DMS53 treated with DMSO at 0.1 percent for 48 hours (cell line): ENCODE measurements around the gene ASZ1.

Source experiments
- DNase-seq: peaks from one replicate; lab custom pipeline; 2025; ENCODE audit not compliant: unreplicated experiment; lab: John Stamatoyannopoulos, UW

Gene ASZ1

GRCh38 chr7:117347962-117348672 lies 79.2 kb downstream of the ASZ1 start:
- no peak for DNase-seq

DNA sequence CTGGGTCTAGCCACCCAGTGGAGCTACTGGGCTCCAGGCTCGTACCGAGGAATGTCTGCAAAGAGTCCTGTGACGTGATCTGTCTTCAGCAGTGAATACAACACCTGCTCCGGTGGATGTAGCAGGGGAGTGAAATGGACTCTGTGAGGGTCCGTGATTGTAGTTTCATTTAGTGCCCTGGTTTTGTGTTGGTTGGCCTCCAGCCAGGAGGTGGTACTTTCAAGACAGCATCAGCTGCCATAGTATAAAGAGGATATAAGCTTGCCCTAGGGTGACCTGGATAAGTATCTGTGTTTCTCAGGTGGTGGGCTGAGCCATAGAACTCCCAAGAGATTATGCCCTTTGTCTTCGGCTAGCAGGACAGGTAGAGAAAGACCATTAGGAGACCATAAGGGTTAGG lies 79.8 kb downstream of the ASZ1 start:
- no peak for DNase-seq

DNA sequence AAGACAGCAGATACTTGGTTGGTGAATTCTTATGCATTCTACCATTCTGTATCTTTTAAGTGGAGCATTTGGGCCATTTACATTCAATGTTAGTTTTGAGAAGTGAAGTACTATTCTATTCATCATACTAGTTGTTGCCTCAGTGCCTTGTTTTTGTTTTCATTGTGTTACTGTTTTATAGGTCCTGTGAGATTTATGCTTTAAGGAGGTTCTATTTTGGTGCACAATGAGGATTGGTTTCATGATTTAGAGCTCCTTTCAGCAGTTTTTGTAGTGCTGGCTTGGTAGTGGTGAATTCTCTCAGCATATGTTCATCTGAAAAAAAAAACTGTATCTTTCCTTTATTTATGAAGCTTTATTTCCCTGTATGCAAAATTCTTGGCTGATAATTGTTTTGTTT lies 81.1 kb downstream of the ASZ1 start:
- no peak for DNase-seq

- DNase-seq = no peak
Measured at GRCh38 chr7:117338020-117338419, 89.3 kb downstream of the ASZ1 start.

DNA sequence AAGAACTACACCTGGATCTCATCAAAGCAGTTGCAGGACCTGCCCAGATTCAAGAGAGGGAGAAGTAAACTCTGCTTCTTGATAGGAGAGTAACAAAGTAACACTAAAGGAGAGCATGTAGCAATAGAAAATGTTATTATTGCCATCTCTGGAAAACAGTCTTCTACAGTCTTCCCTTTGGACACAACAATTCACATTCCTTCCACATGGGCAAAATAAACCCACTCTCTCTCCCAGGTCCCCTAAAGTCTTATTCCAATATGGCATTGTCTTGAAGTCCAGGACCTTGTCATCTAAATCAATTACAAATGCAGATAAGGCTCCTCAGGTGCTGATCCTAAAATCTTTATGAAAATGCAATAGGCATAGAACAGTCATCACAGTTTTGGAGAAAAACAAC lies 94.1 kb downstream of the ASZ1 start:
- DNase-seq = no peak

GRCh38 chr7:117332031-117332430 lies 95.3 kb downstream of the ASZ1 start:
- no peak for DNase-seq

DNA sequence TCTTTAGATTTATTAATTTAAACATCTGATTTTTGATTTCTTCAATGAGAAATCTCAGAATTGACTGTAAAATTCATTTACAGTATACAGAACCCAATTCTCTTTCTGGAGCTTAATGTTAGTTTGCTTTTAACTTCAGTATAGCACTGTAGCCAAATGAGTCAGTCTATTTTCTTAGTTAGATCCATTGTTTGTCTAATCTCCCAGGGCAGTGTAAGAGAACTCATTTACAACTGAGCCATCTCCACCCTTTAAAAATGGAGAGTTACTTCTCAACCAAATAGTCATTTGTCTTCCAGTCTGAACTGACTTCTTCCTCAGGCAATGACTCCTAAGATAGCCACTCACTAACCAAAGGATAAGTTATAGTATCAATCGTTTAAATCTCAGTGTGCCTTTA lies 101.5 kb downstream of the ASZ1 start:
- DNase-seq = no peak

- no peak for DNase-seq
Measured at GRCh38 chr7:117324960-117325359, 102.3 kb downstream of the ASZ1 start.

GRCh38 chr7:117323851-117324711 lies 103.2 kb downstream of the ASZ1 start:
- DNase-seq = peak; percentile 38

GRCh38 chr7:117323305-117323850 lies 103.9 kb downstream of the ASZ1 start:
- no peak for DNase-seq

GRCh38 chr7:117322741-117323304 lies 104.5 kb downstream of the ASZ1 start, which contains the start of gene WNT2:
Gene WNT2 (minus strand): TSS chr7:117323058. CDS start chr7:117322989, 69 bp downstream.
- DNase-seq = no peak

DNA sequence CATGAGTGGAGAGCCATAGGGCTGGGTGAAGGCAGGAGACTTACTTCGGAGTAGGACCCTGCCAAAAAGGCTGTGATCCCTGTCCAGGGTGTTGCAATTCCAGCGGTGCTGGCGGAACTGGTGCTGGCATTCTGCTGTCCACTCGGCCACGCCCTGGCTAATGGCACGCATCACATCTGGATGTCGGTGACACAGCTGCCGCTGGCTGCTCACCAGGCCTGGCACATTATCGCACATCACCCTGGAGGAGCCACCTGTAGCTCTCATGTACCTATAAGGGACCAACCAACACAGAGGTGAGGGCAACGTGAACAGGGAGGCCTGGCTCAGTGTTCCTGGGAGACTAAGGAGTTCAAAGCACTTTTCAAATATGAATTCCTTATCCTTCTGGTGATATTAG lies 106.8 kb downstream of the ASZ1 start:
- DNase-seq = no peak

DNA sequence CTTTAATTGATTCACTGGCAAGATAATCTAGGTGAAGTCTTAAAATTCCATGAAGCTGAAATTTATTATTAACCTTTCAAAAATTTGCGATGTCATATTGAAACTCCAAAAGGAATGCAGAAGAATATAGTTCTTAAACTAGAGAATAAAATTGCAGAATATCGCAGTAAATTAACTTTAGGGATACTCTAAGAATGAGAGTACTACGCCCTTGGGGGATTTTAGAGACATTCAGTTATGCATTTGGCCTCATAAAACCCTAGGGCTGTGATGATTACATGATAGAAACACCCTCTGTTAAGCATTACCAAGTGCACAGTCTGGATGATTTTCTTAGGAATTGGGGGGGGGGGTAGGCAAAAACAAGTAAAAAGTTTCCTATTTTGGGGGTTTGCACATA lies 108.1 kb downstream of the ASZ1 start:
- DNase-seq = no peak

- DNase-seq = no peak
Measured at GRCh38 chr7:117313582-117313981, 113.7 kb downstream of the ASZ1 start.
